Activated CD8-positive, alpha-beta memory T cell treated with anti-CD3 and anti-CD28 coated beads for 1 hour (primary cell): ENCODE results near the gene ZNF558.
"Not testable (repeated sequence)": the region's sequence is repeated elsewhere in the genome, so short reads cannot be mapped to it uniquely, and the experiment has no call there.

Experiments
- DNase-seq, 2 donors: peaks; one replicate each; pipeline ENCODE4 v3.0.0-alpha.2; 2020; ENCODE audit warnings: low read depth in 1 of 2; ENCODE audit errors: extremely low read depth in 1 of 2

ZNF558 gene

GRCh38 chr19:8811315-8812172 lies 20.6 kb downstream of the ZNF558 start:
- DNase-seq = no peak

DNA sequence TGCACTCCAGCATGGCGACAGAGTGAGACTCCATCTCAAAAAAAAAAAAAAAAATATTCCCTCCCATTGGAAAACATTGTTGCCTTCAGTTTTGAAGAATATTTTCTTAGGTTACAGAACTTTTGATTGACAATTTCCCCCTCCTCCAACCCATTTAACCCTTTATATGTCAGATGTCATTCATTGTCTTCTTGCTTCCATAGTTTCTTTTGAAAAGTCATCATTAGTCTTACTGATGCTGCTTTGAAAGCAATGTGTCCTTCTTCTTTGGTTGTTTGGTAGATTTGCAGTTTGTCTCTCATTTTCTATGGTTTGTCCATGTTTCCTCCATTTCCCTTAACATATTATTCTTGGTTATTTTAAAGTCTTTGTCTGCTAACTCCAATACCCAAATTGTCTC lies 25.4 kb downstream of the ZNF558 start:
- DNase-seq = no peak

DNA sequence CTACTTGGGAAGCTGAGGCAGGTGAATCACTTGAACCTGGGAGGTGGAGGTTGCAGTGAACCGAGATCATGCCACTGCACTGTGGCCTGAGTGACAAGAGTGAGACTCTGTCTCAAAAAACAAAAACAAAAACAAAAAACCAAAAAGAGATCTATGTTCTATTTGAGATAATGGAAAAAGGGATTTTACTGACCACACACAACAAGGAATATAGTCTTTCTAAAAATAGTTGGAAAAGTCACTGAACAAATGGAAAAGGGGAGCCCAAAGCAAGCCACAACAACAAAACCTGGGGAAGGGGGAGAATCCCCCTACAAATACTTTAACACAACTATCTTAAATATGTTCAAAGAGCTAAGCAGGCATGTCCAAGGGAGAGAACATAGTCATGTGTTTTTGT lies 37.3 kb downstream of the ZNF558 start:
- DNase-seq = no peak

DNA sequence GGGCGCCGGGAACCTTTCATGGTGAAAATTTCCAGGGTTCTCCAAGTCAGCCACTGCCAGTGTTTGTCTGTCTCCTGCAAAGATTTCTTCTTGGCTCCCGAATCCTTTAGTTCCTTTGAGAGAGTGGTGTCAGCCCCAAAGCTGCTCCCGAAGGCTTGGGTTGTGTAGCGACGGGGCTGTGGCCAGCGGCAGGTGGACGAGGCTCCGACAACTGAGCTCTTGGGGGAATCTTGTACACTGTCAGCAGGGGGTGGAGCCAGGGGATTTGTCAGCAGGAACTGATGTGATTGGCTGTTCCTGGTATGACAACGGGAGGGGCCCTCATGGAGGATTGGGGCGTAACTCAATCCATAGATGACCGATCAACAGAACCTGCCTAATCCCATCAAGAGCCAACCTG lies 58.5 kb downstream of the ZNF558 start:
- DNase-seq = not testable (repeated sequence)

DNA sequence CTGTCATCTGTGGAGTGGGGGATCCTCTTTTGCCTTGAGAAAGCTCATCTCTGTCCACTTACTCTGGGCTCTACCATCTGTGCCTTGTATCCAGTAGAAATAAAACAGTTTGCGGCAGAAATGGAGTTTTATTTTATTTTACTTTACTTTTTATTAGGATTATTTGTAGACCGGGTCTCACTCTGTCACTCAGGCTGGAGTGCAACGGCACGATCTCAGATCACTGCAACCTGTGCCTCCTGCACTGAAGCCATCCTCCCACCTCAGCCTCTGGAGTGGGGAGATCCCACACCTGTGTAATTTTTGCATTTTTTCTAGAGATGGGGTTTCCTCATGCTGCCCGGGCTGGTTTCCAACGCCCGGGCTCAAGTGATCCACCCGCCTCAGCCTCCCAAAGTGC lies 62.8 kb downstream of the ZNF558 start:
- not testable (repeated sequence) for DNase-seq

GRCh38 chr19:8767257-8767656 lies 64.8 kb downstream of the ZNF558 start:
- not testable (repeated sequence) for DNase-seq
